ENCODE measurements around the gene C5orf34. TPM values are rescaled to one million over a fixed set of nuclear protein-coding genes. Genes with fewer than 3 reads are reported as not detected.
"Not testable (repeated sequence)": the region's sequence is repeated elsewhere in the genome, so short reads cannot be mapped to it uniquely, and the experiment has no call there.

C5orf34 gene
- total RNA-seq, 1 experiment from 2014 or later: 9.4 TPM

DNA sequence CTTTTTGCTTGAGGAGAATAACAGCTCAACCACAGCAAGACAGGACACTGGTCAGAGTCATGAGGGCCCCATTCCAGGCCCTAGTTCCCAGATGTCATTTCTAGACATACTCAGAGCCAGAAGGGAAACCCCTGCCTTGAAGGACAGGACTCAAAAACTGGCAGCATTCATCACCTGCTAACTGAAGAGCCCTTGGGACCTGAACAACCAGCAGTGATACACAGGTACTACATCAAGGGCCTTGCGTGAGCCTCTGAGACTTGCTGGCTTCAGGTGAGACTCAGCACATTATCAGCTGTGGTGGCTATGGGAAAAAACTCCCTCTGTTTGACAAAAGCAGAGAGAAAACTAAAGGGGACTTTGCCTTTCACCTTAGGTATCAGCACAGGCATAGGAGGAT, 53.9 kb downstream of the C5orf34 start:
- no peak overlapping the region for H3K27ac Mint-ChIP-seq
- TF ChIP-seq, protein P1, sequence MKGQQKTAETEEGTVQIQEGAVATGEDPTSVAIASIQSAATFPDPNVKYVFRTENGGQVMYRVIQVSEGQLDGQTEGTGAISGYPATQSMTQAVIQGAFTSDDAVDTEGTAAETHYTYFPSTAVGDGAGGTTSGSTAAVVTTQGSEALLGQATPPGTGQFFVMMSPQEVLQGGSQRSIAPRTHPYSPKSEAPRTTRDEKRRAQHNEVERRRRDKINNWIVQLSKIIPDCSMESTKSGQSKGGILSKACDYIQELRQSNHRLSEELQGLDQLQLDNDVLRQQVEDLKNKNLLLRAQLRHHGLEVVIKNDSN (CRISPR knock-in tag; IDR thresholded peaks at IDR 0.05): no peak
- no peak for TF ChIP-seq ZNF138 (CRISPR knock-in tag; conservative IDR thresholded peaks at IDR 0.05)
- ChIA-PET POLR2A (no interaction called here), CTCF (no interaction called here)
- H3K4me1 Mint-ChIP-seq: no peaks in the 10 kb centered on the region
- no peak for DNase-seq (ENCODE audit: low spot score)
- H3K9me3 Mint-ChIP-seq: peaks cover 39% of the 10 kb centered on the region
- peaks cover 47% of the 10 kb centered on the region for H3K36me3 Mint-ChIP-seq
- no peaks in the 10 kb centered on the region for H3K27me3 Mint-ChIP-seq (ENCODE audit: low read depth)
- no peak for ATAC-seq
- no peak overlapping the region for H3K4me3 Mint-ChIP-seq

DNA sequence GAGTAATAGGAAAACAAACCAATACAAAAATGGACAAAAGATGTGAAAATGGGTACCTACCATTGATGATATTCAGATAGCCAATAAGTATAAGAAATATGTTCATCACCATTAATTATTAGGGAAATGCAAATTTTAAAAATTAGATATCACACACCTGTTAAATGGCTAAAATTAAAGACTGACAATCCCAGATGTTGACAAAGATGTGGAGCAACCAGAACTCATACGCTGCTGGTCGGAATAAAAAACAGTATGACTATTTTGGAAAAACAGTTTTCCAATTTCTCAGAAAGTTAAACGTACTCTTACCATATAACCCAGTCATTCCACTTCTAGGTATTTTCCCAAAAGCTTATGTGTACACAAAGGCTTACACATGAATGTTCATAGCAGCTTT, 58.4 kb downstream of the C5orf34 start:
- Mint-ChIP-seq H3K4me1 (no peaks in the 10 kb centered on the region), H3K27ac (no peak overlapping the region), H3K27me3 (ENCODE audit: low read depth) (no peaks in the 10 kb centered on the region), H3K36me3 (peaks cover 37% of the 10 kb centered on the region), H3K9me3 (peaks cover 33% of the 10 kb centered on the region), H3K4me3 (no peak overlapping the region)
- ChIA-PET CTCF (no interaction called here), POLR2A (no interaction called here)
- TF ChIP-seq, protein P2, sequence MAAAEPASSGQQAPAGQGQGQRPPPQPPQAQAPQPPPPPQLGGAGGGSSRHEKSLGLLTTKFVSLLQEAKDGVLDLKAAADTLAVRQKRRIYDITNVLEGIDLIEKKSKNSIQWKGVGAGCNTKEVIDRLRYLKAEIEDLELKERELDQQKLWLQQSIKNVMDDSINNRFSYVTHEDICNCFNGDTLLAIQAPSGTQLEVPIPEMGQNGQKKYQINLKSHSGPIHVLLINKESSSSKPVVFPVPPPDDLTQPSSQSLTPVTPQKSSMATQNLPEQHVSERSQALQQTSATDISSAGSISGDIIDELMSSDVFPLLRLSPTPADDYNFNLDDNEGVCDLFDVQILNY (CRISPR knock-in tag; IDR thresholded peaks at IDR 0.05): no peak
- TF ChIP-seq, protein P3, sequence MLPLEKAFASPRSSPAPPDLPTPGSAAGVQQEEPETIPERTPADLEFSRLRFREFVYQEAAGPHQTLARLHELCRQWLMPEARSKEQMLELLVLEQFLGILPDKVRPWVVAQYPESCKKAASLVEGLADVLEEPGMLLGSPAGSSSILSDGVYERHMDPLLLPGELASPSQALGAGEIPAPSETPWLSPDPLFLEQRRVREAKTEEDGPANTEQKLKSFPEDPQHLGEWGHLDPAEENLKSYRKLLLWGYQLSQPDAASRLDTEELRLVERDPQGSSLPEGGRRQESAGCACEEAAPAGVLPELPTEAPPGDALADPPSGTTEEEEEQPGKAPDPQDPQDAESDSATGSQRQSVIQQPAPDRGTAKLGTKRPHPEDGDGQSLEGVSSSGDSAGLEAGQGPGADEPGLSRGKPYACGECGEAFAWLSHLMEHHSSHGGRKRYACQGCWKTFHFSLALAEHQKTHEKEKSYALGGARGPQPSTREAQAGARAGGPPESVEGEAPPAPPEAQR (CRISPR knock-in tag; IDR thresholded peaks at IDR 0.05): no peak
- TF ChIP-seq TCF7 (CRISPR knock-in tag; IDR thresholded peaks at IDR 0.05; ENCODE audit: low read depth): no peak
- no peak for TF ChIP-seq GRHL2 (CRISPR knock-in tag; IDR thresholded peaks at IDR 0.05; ENCODE audit: insufficient replicate concordance, severe bottlenecking)
- TF ChIP-seq, protein P4, sequence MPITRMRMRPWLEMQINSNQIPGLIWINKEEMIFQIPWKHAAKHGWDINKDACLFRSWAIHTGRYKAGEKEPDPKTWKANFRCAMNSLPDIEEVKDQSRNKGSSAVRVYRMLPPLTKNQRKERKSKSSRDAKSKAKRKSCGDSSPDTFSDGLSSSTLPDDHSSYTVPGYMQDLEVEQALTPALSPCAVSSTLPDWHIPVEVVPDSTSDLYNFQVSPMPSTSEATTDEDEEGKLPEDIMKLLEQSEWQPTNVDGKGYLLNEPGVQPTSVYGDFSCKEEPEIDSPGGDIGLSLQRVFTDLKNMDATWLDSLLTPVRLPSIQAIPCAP (CRISPR knock-in tag; IDR thresholded peaks at IDR 0.05): no peak
- no peak for TF ChIP-seq GTF2I (CRISPR knock-in tag; conservative IDR thresholded peaks at IDR 0.05)
- ATAC-seq (no peak), DNase-seq (ENCODE audit: low spot score) (no peak)

DNA sequence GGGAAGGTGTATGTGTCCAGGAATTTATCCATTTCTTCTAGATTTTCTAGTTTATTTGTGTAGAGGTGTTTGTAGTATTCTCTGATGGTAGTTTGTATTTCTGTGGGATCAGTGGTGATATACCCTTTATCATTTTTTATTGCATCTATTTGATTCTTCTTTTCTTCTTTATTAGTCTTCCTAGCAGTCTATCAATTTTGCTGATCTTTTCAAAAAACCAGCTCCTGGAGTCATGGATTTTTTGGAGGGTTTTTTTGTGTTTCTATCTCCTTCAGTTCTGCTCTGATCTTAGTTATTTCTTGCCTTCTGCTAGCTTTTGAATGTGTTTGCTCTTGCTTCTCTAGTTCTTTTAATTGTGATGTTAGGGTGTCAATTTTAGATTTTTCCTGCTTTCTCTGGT, 73.4 kb downstream of the C5orf34 start:
- H3K4me3 Mint-ChIP-seq; DNase-seq (ENCODE audit: low spot score); POLR2A ChIA-PET; H3K4me1 Mint-ChIP-seq; CTCF ChIA-PET; ATAC-seq; H3K27ac Mint-ChIP-seq: not testable (repeated sequence)
- Mint-ChIP-seq H3K36me3 (peaks cover 45% of the 10 kb centered on the region), H3K9me3 (peaks cover 48% of the 10 kb centered on the region), H3K27me3 (ENCODE audit: low read depth) (peaks cover 14% of the 10 kb centered on the region)

DNA sequence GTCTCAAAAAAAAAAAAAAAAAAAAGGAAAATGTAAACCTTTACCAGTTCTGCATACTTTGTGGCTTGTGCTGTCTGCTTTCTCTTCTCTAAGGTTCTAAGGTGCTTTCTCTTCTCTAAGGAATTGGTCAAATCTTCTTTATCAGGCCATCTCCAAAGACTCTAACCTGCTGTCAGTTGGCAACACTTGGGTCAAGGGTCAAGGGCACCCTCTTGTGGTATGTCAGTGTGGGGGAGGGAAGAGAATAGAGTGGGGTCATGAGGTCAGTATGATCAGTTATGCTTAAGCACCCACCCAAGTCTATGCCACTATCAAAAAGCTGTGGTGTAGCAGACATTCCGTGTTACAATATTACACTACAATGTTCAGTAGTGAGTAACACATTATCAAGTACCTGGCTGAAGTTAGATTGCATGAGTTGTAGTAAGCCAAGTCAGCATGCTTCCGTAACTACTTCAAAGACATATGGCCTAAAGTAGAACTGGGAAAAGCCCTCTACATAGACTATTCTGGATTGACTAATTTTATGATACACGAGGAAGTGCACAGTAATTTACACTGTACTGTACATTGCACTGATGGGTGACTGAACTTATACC, 77.8 kb downstream of the C5orf34 start:
- TF ChIP-seq ZNF671 (CRISPR knock-in tag; IDR thresholded peaks at IDR 0.05) (no peak), IRF2 (CRISPR knock-in tag; IDR thresholded peaks at IDR 0.05; ENCODE audit: borderline replicate concordance, low read depth) (no peak), ZNF423 (CRISPR knock-in tag; IDR thresholded peaks at IDR 0.05) (no peak), ELF4 (CRISPR knock-in tag; IDR thresholded peaks at IDR 0.05; ENCODE audit: low read depth) (no peak), NR2C2 (CRISPR knock-in tag; IDR thresholded peaks at IDR 0.05) (no peak), NR3C1 (CRISPR knock-in tag; conservative IDR thresholded peaks at IDR 0.05; ENCODE audit: low read depth) (no peak), FOXJ3 (CRISPR knock-in tag; IDR thresholded peaks at IDR 0.05; ENCODE audit: borderline replicate concordance) (no peak)
- TF ChIP-seq, protein P5, sequence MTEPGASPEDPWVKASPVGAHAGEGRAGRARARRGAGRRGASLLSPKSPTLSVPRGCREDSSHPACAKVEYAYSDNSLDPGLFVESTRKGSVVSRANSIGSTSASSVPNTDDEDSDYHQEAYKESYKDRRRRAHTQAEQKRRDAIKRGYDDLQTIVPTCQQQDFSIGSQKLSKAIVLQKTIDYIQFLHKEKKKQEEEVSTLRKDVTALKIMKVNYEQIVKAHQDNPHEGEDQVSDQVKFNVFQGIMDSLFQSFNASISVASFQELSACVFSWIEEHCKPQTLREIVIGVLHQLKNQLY (CRISPR knock-in tag; IDR thresholded peaks at IDR 0.05): no peak
- TF ChIP-seq, protein P6, sequence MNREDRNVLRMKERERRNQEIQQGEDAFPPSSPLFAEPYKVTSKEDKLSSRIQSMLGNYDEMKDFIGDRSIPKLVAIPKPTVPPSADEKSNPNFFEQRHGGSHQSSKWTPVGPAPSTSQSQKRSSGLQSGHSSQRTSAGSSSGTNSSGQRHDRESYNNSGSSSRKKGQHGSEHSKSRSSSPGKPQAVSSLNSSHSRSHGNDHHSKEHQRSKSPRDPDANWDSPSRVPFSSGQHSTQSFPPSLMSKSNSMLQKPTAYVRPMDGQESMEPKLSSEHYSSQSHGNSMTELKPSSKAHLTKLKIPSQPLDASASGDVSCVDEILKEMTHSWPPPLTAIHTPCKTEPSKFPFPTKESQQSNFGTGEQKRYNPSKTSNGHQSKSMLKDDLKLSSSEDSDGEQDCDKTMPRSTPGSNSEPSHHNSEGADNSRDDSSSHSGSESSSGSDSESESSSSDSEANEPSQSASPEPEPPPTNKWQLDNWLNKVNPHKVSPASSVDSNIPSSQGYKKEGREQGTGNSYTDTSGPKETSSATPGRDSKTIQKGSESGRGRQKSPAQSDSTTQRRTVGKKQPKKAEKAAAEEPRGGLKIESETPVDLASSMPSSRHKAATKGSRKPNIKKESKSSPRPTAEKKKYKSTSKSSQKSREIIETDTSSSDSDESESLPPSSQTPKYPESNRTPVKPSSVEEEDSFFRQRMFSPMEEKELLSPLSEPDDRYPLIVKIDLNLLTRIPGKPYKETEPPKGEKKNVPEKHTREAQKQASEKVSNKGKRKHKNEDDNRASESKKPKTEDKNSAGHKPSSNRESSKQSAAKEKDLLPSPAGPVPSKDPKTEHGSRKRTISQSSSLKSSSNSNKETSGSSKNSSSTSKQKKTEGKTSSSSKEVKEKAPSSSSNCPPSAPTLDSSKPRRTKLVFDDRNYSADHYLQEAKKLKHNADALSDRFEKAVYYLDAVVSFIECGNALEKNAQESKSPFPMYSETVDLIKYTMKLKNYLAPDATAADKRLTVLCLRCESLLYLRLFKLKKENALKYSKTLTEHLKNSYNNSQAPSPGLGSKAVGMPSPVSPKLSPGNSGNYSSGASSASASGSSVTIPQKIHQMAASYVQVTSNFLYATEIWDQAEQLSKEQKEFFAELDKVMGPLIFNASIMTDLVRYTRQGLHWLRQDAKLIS (CRISPR knock-in tag; IDR thresholded peaks at IDR 0.05; ENCODE audit: borderline replicate concordance): no peak
- Mint-ChIP-seq H3K27ac (no peak overlapping the region), H3K36me3 (peaks cover 16% of the 10 kb centered on the region), H3K4me1 (peaks cover 6% of the 10 kb centered on the region), H3K4me3 (no peak overlapping the region), H3K9me3 (peaks cover 26% of the 10 kb centered on the region), H3K27me3 (ENCODE audit: low read depth) (peaks cover 14% of the 10 kb centered on the region)
- CTCF ChIA-PET: interaction anchor here (0.7 kb wide), 2 partner anchors 44 to 46 kb away, joined by 3 read pairs; partner anchors contain the start of gene TMEM267
- POLR2A ChIA-PET: no interaction called here
- no peak for DNase-seq (ENCODE audit: low spot score)
- no peak; the same call in 1 of the 2 replicates for ATAC-seq
